Ishikawa (cell line): Measurements from ENCODE around the gene THBS2.

Experiments
- CEBPB ChIP-seq: IDR thresholded peaks from 2 replicates; pipeline ENCODE4 v1.6.1; 2012
- CREB1 ChIP-seq: IDR thresholded peaks from 2 replicates; pipeline ENCODE4 v1.6.1; 2012; ENCODE audit warnings: low read depth
- EGR1 ChIP-seq: IDR thresholded peaks from 2 replicates; pipeline ENCODE4 v1.6.1; 2012
- EP300 ChIP-seq: IDR thresholded peaks from 2 replicates; pipeline ENCODE4 v1.6.1; 2012; ENCODE audit warnings: borderline replicate concordance
- FOXM1 ChIP-seq: IDR thresholded peaks from 2 replicates; pipeline ENCODE4 v1.6.1; 2012; ENCODE audit warnings: low read depth, borderline replicate concordance
- NFIC ChIP-seq: IDR thresholded peaks from 2 replicates; pipeline ENCODE4 v1.6.1; 2012
- RAD21 ChIP-seq: IDR thresholded peaks from 2 replicates; pipeline ENCODE4 v1.6.1; 2012; ENCODE audit warnings: low read depth
- TAF1 ChIP-seq: IDR thresholded peaks from 2 replicates; pipeline ENCODE4 v1.6.1; 2012; ENCODE audit warnings: low read depth, mild to moderate bottlenecking
- TCF12 ChIP-seq: IDR thresholded peaks from 2 replicates; pipeline ENCODE4 v1.6.1; 2012; ENCODE audit warnings: low read depth
- TEAD4 ChIP-seq: IDR thresholded peaks from 2 replicates; pipeline ENCODE4 v1.6.1; 2012
- USF1 ChIP-seq: IDR thresholded peaks from 2 replicates; pipeline ENCODE4 v1.6.1; 2012
- YY1 ChIP-seq: IDR thresholded peaks from 2 replicates; pipeline ENCODE4 v1.6.1; 2012; ENCODE audit warnings: low read depth
- ZBTB7A ChIP-seq: IDR thresholded peaks from 2 replicates; pipeline ENCODE4 v1.6.1; 2012; ENCODE audit warnings: low read depth
- TF ChIP-seq, protein P1 (sequence below): IDR thresholded peaks from 2 replicates; pipeline ENCODE4 v1.6.1; 2012
- TF ChIP-seq, protein P2 (sequence below): IDR thresholded peaks from 2 replicates; pipeline ENCODE4 v1.6.1; 2012; ENCODE audit warnings: low read depth, mild to moderate bottlenecking

THBS2 gene

GRCh38 chr6:169222126-169222525, 31.5 kb downstream of the THBS2 start:
- TF ChIP-seq, protein P1, sequence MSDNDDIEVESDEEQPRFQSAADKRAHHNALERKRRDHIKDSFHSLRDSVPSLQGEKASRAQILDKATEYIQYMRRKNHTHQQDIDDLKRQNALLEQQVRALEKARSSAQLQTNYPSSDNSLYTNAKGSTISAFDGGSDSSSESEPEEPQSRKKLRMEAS, result no peak
- TF ChIP-seq TAF1, result no peak
- TF ChIP-seq CREB1, result no peak
- TF ChIP-seq, protein P2, sequence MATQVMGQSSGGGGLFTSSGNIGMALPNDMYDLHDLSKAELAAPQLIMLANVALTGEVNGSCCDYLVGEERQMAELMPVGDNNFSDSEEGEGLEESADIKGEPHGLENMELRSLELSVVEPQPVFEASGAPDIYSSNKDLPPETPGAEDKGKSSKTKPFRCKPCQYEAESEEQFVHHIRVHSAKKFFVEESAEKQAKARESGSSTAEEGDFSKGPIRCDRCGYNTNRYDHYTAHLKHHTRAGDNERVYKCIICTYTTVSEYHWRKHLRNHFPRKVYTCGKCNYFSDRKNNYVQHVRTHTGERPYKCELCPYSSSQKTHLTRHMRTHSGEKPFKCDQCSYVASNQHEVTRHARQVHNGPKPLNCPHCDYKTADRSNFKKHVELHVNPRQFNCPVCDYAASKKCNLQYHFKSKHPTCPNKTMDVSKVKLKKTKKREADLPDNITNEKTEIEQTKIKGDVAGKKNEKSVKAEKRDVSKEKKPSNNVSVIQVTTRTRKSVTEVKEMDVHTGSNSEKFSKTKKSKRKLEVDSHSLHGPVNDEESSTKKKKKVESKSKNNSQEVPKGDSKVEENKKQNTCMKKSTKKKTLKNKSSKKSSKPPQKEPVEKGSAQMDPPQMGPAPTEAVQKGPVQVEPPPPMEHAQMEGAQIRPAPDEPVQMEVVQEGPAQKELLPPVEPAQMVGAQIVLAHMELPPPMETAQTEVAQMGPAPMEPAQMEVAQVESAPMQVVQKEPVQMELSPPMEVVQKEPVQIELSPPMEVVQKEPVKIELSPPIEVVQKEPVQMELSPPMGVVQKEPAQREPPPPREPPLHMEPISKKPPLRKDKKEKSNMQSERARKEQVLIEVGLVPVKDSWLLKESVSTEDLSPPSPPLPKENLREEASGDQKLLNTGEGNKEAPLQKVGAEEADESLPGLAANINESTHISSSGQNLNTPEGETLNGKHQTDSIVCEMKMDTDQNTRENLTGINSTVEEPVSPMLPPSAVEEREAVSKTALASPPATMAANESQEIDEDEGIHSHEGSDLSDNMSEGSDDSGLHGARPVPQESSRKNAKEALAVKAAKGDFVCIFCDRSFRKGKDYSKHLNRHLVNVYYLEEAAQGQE, result no peak
- no peak for TF ChIP-seq FOXM1
- TF ChIP-seq YY1, result no peak
- no peak for TF ChIP-seq TCF12
- TF ChIP-seq NFIC, result no peak
- no peak for TF ChIP-seq USF1
- TF ChIP-seq EGR1, result no peak
- no peak for TF ChIP-seq TEAD4
- TF ChIP-seq RAD21, result no peak

DNA sequence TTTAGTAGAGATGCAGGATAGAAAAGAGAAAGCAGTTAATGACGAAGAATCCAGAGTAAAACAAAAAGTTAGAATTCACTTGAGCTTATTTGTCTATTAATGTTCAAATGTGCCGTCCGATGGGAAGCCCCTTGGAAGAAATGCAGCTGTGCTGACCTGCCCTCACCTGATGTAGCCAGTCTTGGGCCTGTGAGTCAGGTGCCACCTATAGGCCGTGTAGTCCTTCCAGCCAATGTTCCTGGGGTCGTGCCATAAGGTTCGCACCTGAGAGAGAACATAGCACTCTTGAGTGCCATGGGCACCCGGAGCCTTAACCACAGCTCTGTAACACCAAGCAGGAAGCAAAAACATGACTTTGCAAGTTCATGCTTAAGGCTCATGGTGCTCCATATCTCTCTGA, 32.4 kb downstream of the THBS2 start:
- no peak for TF ChIP-seq TCF12
- TF ChIP-seq, protein P2, result no peak
- no peak for TF ChIP-seq EP300
- no peak for TF ChIP-seq YY1
- no peak for TF ChIP-seq CEBPB
- no peak for TF ChIP-seq FOXM1
- TF ChIP-seq NFIC, result no peak
- no peak for TF ChIP-seq USF1
- TF ChIP-seq, protein P1, result no peak
- no peak for TF ChIP-seq CREB1
- no peak for TF ChIP-seq EGR1
- no peak for TF ChIP-seq RAD21
- no peak for TF ChIP-seq TEAD4
- TF ChIP-seq TAF1, result no peak

GRCh38 chr6:169220068-169220964, 33.3 kb downstream of the THBS2 start:
- no peak for TF ChIP-seq TEAD4
- TF ChIP-seq USF1, result no peak
- TF ChIP-seq, protein P2, result no peak
- no peak for TF ChIP-seq YY1
- TF ChIP-seq CREB1, result no peak
- TF ChIP-seq TAF1, result no peak
- no peak for TF ChIP-seq NFIC
- no peak for TF ChIP-seq EP300
- TF ChIP-seq FOXM1, result no peak
- TF ChIP-seq CEBPB, result no peak
- no peak for TF ChIP-seq RAD21

GRCh38 chr6:169217972-169218371, 35.7 kb downstream of the THBS2 start:
- TF ChIP-seq EP300, result no peak
- TF ChIP-seq RAD21, result no peak
- TF ChIP-seq CEBPB, result no peak
- no peak for TF ChIP-seq TAF1
- TF ChIP-seq ZBTB7A, result no peak
